ENCODE results near the gene LMNTD1.

DNA sequence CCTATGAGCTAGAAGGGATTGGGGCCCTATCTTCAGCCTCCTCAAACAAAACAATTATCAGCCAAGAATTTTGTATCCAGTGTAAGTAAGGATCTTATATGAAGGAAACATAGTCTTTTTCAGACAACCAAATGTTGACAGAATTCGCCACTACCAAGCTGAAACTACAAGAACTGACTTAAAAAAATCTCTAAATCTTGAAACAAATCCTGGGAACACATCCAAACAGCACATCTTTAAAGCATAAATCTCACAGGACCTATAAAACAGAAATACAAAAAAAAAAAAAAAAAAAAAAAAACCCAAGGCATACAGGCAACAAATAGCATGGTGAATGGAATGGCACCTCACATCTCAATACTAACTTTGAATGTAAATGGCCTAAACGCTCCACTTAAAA is 41.3 kb upstream of the LMNTD1 start:
- TF ChIP-seq FOXA1 (IDR thresholded peaks at IDR 0.05) (no peak), RAD21 (IDR thresholded peaks at IDR 0.05) (no peak), TAF1 (conservative IDR thresholded peaks at IDR 0.05) (no peak), EGR1 (IDR thresholded peaks at IDR 0.05; ENCODE audit: low read depth in 2 of 2) (no peak), JUND (IDR thresholded peaks at IDR 0.05) (no peak), YY1 (IDR thresholded peaks at IDR 0.05) (no peak), FOXA2 (IDR thresholded peaks at IDR 0.05) (no peak), GABPA (IDR thresholded peaks at IDR 0.05 in 1 of 2, conservative IDR thresholded peaks at IDR 0.05 in 1 of 2) (no peak), SP1 (IDR thresholded peaks at IDR 0.05) (no peak), NR2F2 (IDR thresholded peaks at IDR 0.05) (no peak)
- TF ChIP-seq, protein P1, sequence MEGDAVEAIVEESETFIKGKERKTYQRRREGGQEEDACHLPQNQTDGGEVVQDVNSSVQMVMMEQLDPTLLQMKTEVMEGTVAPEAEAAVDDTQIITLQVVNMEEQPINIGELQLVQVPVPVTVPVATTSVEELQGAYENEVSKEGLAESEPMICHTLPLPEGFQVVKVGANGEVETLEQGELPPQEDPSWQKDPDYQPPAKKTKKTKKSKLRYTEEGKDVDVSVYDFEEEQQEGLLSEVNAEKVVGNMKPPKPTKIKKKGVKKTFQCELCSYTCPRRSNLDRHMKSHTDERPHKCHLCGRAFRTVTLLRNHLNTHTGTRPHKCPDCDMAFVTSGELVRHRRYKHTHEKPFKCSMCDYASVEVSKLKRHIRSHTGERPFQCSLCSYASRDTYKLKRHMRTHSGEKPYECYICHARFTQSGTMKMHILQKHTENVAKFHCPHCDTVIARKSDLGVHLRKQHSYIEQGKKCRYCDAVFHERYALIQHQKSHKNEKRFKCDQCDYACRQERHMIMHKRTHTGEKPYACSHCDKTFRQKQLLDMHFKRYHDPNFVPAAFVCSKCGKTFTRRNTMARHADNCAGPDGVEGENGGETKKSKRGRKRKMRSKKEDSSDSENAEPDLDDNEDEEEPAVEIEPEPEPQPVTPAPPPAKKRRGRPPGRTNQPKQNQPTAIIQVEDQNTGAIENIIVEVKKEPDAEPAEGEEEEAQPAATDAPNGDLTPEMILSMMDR (IDR thresholded peaks at IDR 0.05; ENCODE audit: low read depth, low read length, missing input control) = no peak
- TF ChIP-seq, protein P2, sequence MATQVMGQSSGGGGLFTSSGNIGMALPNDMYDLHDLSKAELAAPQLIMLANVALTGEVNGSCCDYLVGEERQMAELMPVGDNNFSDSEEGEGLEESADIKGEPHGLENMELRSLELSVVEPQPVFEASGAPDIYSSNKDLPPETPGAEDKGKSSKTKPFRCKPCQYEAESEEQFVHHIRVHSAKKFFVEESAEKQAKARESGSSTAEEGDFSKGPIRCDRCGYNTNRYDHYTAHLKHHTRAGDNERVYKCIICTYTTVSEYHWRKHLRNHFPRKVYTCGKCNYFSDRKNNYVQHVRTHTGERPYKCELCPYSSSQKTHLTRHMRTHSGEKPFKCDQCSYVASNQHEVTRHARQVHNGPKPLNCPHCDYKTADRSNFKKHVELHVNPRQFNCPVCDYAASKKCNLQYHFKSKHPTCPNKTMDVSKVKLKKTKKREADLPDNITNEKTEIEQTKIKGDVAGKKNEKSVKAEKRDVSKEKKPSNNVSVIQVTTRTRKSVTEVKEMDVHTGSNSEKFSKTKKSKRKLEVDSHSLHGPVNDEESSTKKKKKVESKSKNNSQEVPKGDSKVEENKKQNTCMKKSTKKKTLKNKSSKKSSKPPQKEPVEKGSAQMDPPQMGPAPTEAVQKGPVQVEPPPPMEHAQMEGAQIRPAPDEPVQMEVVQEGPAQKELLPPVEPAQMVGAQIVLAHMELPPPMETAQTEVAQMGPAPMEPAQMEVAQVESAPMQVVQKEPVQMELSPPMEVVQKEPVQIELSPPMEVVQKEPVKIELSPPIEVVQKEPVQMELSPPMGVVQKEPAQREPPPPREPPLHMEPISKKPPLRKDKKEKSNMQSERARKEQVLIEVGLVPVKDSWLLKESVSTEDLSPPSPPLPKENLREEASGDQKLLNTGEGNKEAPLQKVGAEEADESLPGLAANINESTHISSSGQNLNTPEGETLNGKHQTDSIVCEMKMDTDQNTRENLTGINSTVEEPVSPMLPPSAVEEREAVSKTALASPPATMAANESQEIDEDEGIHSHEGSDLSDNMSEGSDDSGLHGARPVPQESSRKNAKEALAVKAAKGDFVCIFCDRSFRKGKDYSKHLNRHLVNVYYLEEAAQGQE (IDR thresholded peaks at IDR 0.05) = no peak
- TF ChIP-seq, protein P3, sequence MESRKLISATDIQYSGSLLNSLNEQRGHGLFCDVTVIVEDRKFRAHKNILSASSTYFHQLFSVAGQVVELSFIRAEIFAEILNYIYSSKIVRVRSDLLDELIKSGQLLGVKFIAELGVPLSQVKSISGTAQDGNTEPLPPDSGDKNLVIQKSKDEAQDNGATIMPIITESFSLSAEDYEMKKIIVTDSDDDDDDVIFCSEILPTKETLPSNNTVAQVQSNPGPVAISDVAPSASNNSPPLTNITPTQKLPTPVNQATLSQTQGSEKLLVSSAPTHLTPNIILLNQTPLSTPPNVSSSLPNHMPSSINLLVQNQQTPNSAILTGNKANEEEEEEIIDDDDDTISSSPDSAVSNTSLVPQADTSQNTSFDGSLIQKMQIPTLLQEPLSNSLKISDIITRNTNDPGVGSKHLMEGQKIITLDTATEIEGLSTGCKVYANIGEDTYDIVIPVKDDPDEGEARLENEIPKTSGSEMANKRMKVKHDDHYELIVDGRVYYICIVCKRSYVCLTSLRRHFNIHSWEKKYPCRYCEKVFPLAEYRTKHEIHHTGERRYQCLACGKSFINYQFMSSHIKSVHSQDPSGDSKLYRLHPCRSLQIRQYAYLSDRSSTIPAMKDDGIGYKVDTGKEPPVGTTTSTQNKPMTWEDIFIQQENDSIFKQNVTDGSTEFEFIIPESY (IDR thresholded peaks at IDR 0.05) = no peak
- TF ChIP-seq, protein P4, sequence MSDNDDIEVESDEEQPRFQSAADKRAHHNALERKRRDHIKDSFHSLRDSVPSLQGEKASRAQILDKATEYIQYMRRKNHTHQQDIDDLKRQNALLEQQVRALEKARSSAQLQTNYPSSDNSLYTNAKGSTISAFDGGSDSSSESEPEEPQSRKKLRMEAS (IDR thresholded peaks at IDR 0.05) = no peak

All from liver (tissue), 3 donors.